Endometrium (tissue), 2 donors: ENCODE results near the gene CEACAM7.
"Not testable (repeated sequence)": the region's sequence is repeated elsewhere in the genome, so short reads cannot be mapped to it uniquely, and the experiment has no call there.

Experiments used
- FAIRE-seq: peaks from 2 replicates; lab custom pipeline; 2012; peaks lifted over from hg19 to GRCh38; lab: Jason Lieb, UNC
- donor health status: control.
- donor health status: control.

The CEACAM7 gene

GRCh38 chr19:41688098-41688497 is at the start of gene CEACAM7:
Gene CEACAM7 (minus strand): TSS chr19:41688270. CDS start chr19:41688165, 105 bp downstream.
- FAIRE-seq, result no peak

GRCh38 chr19:41735071-41735600 is 47.1 kb upstream of the CEACAM7 start:
- FAIRE-seq, result no peak

DNA sequence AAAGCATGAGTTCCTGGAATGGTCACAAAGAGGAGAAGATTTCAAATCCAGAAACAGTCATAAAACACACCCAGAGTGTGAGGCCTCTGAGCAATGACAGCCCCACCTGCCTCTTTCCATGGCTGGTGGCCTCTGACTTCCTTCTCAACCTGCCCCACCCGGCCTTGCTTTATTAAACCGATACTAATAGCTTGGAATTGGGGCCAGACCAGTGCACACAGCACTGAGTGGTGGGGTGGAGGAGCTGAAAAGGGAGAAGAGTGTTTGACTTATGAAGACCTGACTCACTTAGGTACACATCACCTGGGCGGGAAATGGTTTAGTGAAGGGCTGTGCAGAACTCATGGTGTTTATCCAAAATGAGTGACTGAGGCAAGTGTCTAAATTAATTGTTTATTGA is 46.5 kb upstream of the CEACAM7 start:
- FAIRE-seq, result no peak

DNA sequence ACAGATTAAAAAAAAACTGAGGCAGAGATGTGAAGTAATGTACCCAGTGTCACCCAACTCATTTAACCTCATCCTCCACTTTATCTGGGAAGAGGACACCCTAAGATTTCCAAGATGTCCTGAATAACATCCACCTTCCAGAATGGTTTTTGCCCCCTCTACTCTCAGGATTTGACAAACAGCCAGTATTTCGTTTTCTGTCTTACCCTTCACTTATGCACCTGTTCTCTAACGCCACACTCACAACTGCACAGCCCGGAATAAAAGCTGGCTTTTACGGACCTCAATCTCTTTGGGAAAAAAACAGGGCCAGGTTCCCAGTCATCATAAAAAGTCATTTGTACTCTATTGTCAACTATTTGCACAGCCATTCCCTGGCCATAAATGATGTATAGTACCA is 46.1 kb upstream of the CEACAM7 start:
- no peak for FAIRE-seq

- no peak for FAIRE-seq
These were observed 38.4 kb upstream of the CEACAM7 start for GRCh38 chr19:41726493-41726892.

- FAIRE-seq, result no peak
These were observed 32.0 kb upstream of the CEACAM7 start for GRCh38 chr19:41720103-41720502.

DNA sequence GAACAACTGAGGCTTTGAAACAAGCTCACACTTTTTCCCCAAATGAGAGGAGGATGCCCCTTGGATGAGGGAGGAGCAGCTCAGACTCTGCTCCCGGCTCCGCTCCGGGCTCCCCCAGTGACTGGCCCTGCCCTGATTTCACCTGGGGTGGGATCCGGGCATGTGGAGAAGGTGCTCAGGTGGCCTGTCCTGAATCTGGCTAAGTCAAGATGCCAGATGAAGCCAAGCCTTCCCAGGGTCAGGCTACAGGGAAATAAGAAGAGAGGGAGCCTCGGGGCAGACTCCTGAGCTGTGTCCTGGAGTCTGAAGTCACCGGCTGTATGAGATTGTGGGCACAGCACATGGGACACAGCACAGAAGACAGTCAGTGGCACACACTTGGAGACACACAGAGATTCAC is 30.7 kb upstream of the CEACAM7 start:
- no peak for FAIRE-seq

DNA sequence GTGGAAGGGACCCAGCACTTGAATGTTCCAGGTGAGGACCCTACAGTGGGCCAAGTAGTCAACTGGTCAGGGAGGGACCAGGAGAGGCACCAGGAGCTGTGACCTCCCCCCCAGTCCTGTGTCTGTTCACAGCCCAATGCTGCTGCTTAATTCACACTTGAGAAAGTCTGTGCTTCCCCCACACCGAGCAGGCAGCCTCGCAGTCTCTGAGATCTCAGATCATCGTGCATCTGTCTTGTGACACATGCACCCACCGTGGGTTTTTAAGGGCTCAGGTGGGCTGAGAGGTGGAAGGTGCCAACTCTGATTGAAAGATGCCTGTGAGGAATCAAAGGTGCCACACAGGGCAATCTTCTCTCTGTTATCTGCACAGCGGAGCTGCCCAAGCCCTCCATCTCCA is 26.5 kb upstream of the CEACAM7 start:
- no peak for FAIRE-seq

DNA sequence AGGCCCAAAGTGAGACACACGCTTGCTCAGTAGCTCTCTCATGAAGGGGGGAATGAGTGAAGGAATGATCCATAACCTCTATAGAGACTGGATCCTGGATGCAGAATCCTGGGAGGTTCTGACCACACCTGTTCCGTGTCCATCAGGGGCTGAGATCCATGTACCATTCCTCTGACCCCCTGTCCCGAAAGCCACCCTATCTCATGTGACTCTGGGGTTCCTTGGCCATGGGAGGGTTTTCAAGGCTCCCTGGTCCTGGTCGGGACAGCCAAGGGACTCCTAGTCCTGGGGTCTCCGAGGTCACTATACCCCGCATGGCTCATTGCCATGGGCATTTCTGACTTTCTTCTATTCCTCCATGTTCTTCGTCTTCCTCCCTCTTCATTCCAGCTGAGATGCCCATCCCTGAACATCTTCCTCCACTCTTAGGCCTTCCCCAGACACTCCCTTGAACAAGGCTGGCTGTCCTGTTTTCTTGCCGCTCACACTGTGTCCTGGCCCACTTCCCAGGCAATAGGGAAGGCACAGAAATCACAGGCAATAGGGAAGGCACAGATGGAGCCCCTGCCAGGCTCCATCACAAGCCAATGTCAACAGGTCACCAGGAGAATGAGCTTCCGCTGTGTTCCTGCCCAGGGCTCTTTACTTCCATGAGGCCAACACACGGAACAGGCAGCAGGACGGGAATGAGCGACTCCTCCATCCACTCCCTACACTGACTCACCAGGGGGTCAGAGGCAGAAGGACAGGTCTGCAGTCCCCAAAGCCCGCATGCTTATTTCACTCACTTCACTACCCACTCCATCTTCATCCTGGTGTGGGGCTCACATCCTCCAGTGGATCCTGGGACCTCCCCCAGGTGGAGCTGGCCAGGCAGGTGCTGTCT is 23.5 kb upstream of the CEACAM7 start:
- no peak for FAIRE-seq

- FAIRE-seq, result no peak
These were observed 22.0 kb upstream of the CEACAM7 start for GRCh38 chr19:41709951-41710645.

GRCh38 chr19:41709516-41709915 is 21.4 kb upstream of the CEACAM7 start:
- not testable (repeated sequence) for FAIRE-seq

- FAIRE-seq, result no peak
These were observed 20.4 kb upstream of the CEACAM7 start, which contains the start of gene CEACAM5 for GRCh38 chr19:41708481-41708880. Gene CEACAM5 (plus strand): TSS chr19:41708626. CDS start chr19:41708732, 106 bp downstream.

- FAIRE-seq, result no peak
These were observed 19.9 kb upstream of the CEACAM7 start for GRCh38 chr19:41707871-41708371.

GRCh38 chr19:41707502-41707812 is 19.4 kb upstream of the CEACAM7 start:
- no peak for FAIRE-seq

DNA sequence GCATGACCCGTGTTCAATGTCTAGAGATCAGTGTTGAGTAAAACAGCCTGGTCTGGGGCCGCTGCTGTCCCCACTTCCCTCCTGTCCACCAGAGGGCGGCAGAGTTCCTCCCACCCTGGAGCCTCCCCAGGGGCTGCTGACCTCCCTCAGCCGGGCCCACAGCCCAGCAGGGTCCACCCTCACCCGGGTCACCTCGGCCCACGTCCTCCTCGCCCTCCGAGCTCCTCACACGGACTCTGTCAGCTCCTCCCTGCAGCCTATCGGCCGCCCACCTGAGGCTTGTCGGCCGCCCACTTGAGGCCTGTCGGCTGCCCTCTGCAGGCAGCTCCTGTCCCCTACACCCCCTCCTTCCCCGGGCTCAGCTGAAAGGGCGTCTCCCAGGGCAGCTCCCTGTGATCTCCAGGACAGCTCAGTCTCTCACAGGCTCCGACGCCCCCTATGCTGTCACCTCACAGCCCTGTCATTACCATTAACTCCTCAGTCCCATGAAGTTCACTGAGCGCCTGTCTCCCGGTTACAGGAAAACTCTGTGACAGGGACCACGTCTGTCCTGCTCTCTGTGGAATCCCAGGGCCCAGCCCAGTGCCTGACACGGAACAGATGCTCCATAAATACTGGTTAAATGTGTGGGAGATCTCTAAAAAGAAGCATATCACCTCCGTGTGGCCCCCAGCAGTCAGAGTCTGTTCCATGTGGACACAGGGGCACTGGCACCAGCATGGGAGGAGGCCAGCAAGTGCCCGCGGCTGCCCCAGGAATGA is 18.9 kb upstream of the CEACAM7 start:
- FAIRE-seq, result no peak

DNA sequence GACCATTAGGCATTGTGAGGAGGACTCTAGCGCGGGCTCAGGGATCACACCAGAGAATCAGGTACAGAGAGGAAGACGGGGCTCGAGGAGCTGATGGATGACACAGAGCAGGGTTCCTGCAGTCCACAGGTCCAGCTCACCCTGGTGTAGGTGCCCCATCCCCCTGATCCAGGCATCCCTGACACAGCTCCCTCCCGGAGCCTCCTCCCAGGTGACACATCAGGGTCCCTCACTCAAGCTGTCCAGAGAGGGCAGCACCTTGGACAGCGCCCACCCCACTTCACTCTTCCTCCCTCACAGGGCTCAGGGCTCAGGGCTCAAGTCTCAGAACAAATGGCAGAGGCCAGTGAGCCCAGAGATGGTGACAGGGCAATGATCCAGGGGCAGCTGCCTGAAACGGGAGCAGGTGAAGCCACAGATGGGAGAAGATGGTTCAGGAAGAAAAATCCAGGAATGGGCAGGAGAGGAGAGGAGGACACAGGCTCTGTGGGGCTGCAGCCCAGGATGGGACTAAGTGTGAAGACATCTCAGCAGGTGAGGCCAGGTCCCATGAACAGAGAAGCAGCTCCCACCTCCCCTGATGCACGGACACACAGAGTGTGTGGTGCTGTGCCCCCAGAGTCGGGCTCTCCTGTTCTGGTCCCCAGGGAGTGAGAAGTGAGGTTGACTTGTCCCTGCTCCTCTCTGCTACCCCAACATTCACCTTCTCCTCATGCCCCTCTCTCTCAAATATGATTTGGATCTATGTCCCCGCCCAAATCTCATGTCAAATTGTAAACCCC is 17.5 kb upstream of the CEACAM7 start:
- FAIRE-seq, result no peak

DNA sequence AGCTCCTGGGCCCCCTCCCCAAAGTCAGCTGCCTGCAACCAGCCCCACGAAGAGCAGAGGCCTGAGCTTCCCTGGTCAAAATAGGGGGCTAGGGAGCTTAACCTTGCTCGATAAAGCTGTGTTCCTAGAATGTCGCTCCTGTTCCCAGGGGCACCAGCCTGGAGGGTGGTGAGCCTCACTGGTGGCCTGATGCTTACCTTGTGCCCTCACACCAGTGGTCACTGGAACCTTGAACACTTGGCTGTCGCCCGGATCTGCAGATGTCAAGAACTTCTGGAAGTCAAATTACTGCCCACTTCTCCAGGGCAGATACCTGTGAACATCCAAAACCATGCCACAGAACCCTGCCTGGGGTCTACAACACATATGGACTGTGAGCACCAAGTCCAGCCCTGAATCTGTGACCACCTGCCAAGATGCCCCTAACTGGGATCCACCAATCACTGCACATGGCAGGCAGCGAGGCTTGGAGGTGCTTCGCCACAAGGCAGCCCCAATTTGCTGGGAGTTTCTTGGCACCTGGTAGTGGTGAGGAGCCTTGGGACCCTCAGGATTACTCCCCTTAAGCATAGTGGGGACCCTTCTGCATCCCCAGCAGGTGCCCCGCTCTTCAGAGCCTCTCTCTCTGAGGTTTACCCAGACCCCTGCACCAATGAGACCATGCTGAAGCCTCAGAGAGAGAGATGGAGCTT is 15.7 kb upstream of the CEACAM7 start:
- FAIRE-seq, result no peak

GRCh38 chr19:41702171-41702651 is 14.1 kb upstream of the CEACAM7 start:
- FAIRE-seq, result no peak

DNA sequence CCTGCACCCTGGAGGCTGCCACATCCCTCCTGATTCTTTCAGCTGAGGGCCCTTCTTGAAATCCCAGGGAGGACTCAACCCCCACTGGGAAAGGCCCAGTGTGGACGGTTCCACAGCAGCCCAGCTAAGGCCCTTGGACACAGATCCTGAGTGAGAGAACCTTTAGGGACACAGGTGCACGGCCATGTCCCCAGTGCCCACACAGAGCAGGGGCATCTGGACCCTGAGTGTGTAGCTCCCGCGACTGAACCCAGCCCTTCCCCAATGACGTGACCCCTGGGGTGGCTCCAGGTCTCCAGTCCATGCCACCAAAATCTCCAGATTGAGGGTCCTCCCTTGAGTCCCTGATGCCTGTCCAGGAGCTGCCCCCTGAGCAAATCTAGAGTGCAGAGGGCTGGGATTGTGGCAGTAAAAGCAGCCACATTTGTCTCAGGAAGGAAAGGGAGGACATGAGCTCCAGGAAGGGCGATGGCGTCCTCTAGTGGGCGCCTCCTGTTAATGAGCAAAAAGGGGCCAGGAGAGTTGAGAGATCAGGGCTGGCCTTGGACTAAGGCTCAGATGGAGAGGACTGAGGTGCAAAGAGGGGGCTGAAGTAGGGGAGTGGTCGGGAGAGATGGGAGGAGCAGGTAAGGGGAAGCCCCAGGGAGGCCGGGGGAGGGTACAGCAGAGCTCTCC is 13.5 kb upstream of the CEACAM7 start:
- FAIRE-seq, result no peak
